ENCODE results near the gene DMRT2.

GRCh38 chr9:1001838-1002237 lies 48.3 kb upstream of the DMRT2 start:
- TF ChIP-seq CTCF (conservative IDR thresholded peaks at IDR 0.05; ENCODE audit: low read length) (no peak), EZH2phosphoT487 (IDR thresholded peaks at IDR 0.05; ENCODE audit: borderline replicate concordance, low read depth, low read length) (no peak)

Data from OCI-LY7 (cell line).